Naive thymus-derived CD4-positive, alpha-beta T cell (primary cell): ENCODE measurements around the gene LZTS2. TPM values are rescaled to one million over a fixed set of nuclear protein-coding genes. Genes with fewer than 3 reads are reported as not detected.
"Not testable (repeated sequence)": the region's sequence is repeated elsewhere in the genome, so short reads cannot be mapped to it uniquely, and the experiment has no call there.

ENCODE experiments used
- ATAC-seq: fragments of 150-1000 bp; cut with Tn5 transposase; 2 replicates; pipeline ENCODE4 v1.10.0; 2021; ENCODE audit warnings: mild to moderate bottlenecking, moderate library complexity
- CTCF ChIA-PET: fragments of 350-600 bp; sonication (Branson Sonifier 250); formaldehyde crosslinking; loops from one replicate; lab custom pipeline; 2021; ENCODE audit warnings: antibody characterized with exemption; lab: Charles Lee
- POLR2A ChIA-PET: fragments of 350-600 bp; sonication (Branson Sonifier 250); formaldehyde crosslinking; loops from one replicate; lab custom pipeline; 2021; ENCODE audit warnings: antibody characterized with exemption, inconsistent platforms; lab: Charles Lee
- DNase-seq, 9 donors: peaks; one replicate each; pipeline versions ENCODE4 v3.0.0 to v3.0.0-alpha.2; 2020 to 2022; ENCODE audit warnings: mixed read lengths in 1 of 9
- H3K27ac ChIP-seq: one replicate; pipeline ENCODE4 v1.7.0; 2013; ENCODE audit warnings: mild to moderate bottlenecking, low read depth, low read length, moderate library complexity
- H3K27me3 ChIP-seq, 2 donors: one replicate each; pipeline ENCODE4 v1.7.0; 2013; ENCODE audit warnings: low read length in 2 of 2, mild to moderate bottlenecking in 2 of 2, moderate library complexity in 2 of 2; ENCODE audit not compliant: control insufficient read depth in 2 of 2, insufficient read depth in 2 of 2
- H3K36me3 ChIP-seq, 3 experiments: 1 replicate in 2 of 3; 2 replicates in 1 of 3; pipeline ENCODE4 v1.7.0; 2013; ENCODE audit warnings: low read length in 3 of 3, mild to moderate bottlenecking in 3 of 3, moderate library complexity in 1 of 3; ENCODE audit not compliant: insufficient read depth in 3 of 3, control insufficient read depth in 2 of 3
- H3K4me1 ChIP-seq, 2 donors: one replicate each; pipeline ENCODE4 v1.7.0; 2013; ENCODE audit warnings: low read length in 2 of 2, mild to moderate bottlenecking in 2 of 2, moderate library complexity in 1 of 2; ENCODE audit not compliant: control insufficient read depth in 2 of 2, insufficient read depth in 2 of 2
- H3K4me3 ChIP-seq: 2 replicates; pipeline ENCODE4 v1.7.0; 2013; ENCODE audit warnings: mild to moderate bottlenecking, low read length
- H3K9me3 ChIP-seq, 3 experiments: 1 replicate in 2 of 3; 2 replicates in 1 of 3; pipeline ENCODE4 v1.7.0; 2013; ENCODE audit warnings: low read length in 3 of 3; ENCODE audit not compliant: control insufficient read depth in 2 of 3
- H3K27ac Mint-ChIP-seq, 9 donors: one replicate each; pipeline ENCODE4 v1.8.0; 2020 to 2022; ENCODE audit warnings: mixed read lengths in 9 of 9, mild to moderate bottlenecking in 8 of 9, moderate library complexity in 5 of 9, inconsistent platforms in 2 of 9
- H3K27me3 Mint-ChIP-seq, 5 donors: one replicate each; pipeline ENCODE4 v1.8.0; 2021 to 2022; ENCODE audit warnings: mixed read lengths in 5 of 5, mild to moderate bottlenecking in 1 of 5
- H3K36me3 Mint-ChIP-seq, 5 donors: one replicate each; pipeline ENCODE4 v1.8.0; 2020 to 2022; ENCODE audit warnings: mixed read lengths in 5 of 5, mild to moderate bottlenecking in 3 of 5, inconsistent platforms in 1 of 5
- H3K4me1 Mint-ChIP-seq, 7 donors: one replicate each; pipeline ENCODE4 v1.8.0; 2020 to 2022; ENCODE audit warnings: mixed read lengths in 7 of 7, mild to moderate bottlenecking in 3 of 7, inconsistent platforms in 1 of 7
- H3K4me3 Mint-ChIP-seq, 10 donors: one replicate each; pipeline ENCODE4 v1.8.0; 2020 to 2022; ENCODE audit warnings: mild to moderate bottlenecking in 10 of 10, mixed read lengths in 10 of 10, moderate library complexity in 6 of 10, inconsistent platforms in 2 of 10
- H3K9me3 Mint-ChIP-seq, 11 donors: one replicate each; pipeline ENCODE4 v1.8.0; 2020 to 2022; ENCODE audit warnings: mixed read lengths in 11 of 11, mild to moderate bottlenecking in 4 of 11, inconsistent platforms in 1 of 11, moderate library complexity in 1 of 11
- intact Hi-C, 2 donors: fragments of 100-400 bp; cut with micrococcal nuclease; formaldehyde crosslinking; loops; one replicate each; pipeline ENCODE4 v1.15.1; 2023
- polyA plus RNA-seq, 2 donors: library from polyadenylated mRNA; unstranded; fragments of 300-500 nt; fragmentation: Illumina TruSeq; gene quantifications; one replicate each; pipeline ENCODE4 v1.2.3, GENCODE V29; 2021
- total RNA-seq, 6 experiments: library from RNA in 5 of 6; stranded (reverse) in 5 of 6; gene quantifications; 1 replicate in 5 of 6; 2 replicates in 1 of 6; pipeline ENCODE4 v1.2.3 and lab custom pipeline; 2021 to 2026

The LZTS2 gene
- total and polyA plus RNA-seq, 7 experiments from 2014 or later = 10.8 to 44.7 (median 25.5) TPM

DNA sequence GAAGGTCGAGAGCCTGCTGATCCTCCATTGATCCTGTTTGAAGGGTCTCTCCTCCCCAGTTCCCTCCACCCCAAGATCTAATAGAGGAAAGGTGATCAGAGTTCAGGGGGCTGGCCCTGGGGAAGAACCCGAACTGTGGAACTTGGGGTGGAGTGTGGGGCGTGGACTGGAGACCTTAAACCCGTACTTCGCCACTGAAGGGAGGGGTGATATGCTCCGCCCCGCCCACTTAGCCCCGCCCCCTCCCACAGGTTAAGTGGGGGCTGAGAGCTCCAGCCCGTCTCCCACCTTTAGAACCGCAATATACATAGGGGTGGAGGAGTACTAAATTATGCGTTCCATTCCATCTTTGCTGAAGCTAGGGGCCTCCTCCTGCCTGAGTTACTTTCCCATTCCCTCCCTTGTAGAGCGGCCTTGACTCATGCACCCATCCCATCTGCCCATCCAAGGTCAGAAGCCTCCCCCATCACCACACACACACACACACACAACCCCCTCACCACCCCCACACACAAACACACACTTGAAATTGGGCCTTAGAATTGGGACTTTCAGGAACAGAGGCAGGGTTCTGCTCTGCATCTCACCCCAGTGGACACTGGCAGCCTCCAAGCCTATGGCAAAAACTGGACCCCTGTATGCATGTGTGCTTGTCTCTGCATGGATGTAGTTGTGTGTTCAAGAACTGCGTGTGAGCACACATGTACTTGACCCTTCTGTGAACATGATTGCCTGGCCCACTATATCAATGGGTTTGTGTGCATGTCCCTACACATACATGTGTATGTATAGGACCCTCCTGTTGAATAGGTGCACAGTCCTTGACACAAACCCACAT lies 29.3 kb upstream of the LZTS2 start:
- ChIA-PET POLR2A (interaction anchor here (3.2 kb wide), 1 partner anchor 27 kb away, joined by 17 read pairs; no protein-coding TSS in a partner anchor), CTCF (interaction anchor here (2.1 kb wide), 1 partner anchor 41 kb away, joined by 13 read pairs; no protein-coding TSS in a partner anchor)
- peak overlapping the region in 3 of 9 donors; percentile 9 to 44 (median 24) for H3K27ac Mint-ChIP-seq
- DNase-seq (peak in 4 of 9 donors; percentile 14 to 39 (median 20)), ATAC-seq (peak; percentile 66)
- intact Hi-C loops = no loop called here
- H3K9me3 Mint-ChIP-seq = no peaks in the 10 kb centered on the region
- peak overlapping the region; percentile 43 for H3K4me3 ChIP-seq
- H3K27ac ChIP-seq = no peak overlapping the region
- H3K4me1 ChIP-seq = peaks cover 4 to 12% of the 10 kb centered on the region in 2 donors
- peaks cover 0 to 4% (median 1%) of the 10 kb centered on the region in 5 donors for H3K36me3 Mint-ChIP-seq
- peaks cover 0 to 5% (median 0%) of the 10 kb centered on the region in 5 donors for H3K27me3 Mint-ChIP-seq
- H3K9me3 ChIP-seq = no peaks in the 10 kb centered on the region
- H3K4me1 Mint-ChIP-seq = peaks cover 4 to 18% (median 14%) of the 10 kb centered on the region in 7 donors
- no peaks in the 10 kb centered on the region for H3K27me3 ChIP-seq
- H3K36me3 ChIP-seq = no peaks in the 10 kb centered on the region
- H3K4me3 Mint-ChIP-seq = peak overlapping the region; percentile 53 to 81 (median 68)

DNA sequence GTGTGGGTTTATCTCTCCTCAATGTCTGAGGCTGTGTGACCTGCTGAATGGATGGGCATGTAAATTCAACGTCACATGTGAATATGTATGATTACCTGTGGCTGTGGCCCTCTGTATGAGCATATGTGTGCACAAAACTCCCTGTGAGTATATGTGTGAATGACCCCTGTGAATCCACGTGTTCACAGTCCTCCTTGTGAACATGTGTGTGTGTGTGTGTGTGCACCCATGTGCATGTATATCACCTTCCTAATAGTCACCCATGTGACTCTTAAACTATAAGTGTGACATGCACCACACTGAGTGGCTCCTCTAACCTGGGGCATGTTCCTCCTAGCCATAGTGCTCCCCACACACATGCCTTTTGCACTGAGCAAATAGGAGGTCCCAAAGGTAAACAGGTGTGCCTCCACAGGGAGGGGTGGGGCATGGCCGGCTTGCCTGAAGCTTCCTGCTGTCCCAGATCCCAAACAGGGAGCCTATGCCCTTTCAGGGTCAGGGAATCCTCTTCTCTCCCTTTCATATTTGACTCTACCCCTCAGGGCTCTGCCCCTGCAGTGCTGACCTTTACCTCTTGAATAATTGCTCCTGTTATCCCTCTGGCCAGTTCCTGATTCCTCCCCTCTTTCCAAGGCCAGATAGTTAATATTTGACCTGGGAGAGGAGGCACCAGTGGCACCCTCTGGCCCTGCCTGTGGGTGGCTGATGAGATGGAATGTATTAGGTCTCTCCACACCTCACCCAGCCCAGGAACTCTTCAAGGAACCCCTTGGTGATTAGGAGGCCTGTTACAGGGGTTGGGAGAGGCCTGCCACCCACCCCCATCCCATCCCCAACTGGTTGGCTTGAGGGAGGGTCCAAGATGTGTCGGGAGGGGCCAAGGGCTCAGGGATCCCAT lies 28.4 kb upstream of the LZTS2 start:
- ChIA-PET CTCF (no interaction called here), POLR2A (interaction anchor here (3.2 kb wide), 1 partner anchor 26 kb away, joined by 17 read pairs; no protein-coding TSS in a partner anchor)
- intact Hi-C loops = no loop called here
- no peaks in the 10 kb centered on the region for H3K36me3 ChIP-seq
- no peak for ATAC-seq
- Mint-ChIP-seq H3K9me3 (no peaks in the 10 kb centered on the region), H3K27me3 (peaks cover 0 to 5% (median 0%) of the 10 kb centered on the region in 5 donors), H3K36me3 (peaks cover 0 to 1% (median 0%) of the 10 kb centered on the region in 5 donors), H3K27ac (peak overlapping the region in 2 of 9 donors; percentile 24 to 44), H3K4me1 (peaks cover 4 to 18% (median 14%) of the 10 kb centered on the region in 7 donors), H3K4me3 (peak overlapping the region; percentile 53 to 81 (median 68))
- no peak overlapping the region for H3K27ac ChIP-seq
- no peaks in the 10 kb centered on the region for H3K9me3 ChIP-seq
- DNase-seq = no peak
- no peaks in the 10 kb centered on the region for H3K27me3 ChIP-seq
- H3K4me3 ChIP-seq = no peak overlapping the region
- H3K4me1 ChIP-seq = peaks cover 4 to 12% of the 10 kb centered on the region in 2 donors

DNA sequence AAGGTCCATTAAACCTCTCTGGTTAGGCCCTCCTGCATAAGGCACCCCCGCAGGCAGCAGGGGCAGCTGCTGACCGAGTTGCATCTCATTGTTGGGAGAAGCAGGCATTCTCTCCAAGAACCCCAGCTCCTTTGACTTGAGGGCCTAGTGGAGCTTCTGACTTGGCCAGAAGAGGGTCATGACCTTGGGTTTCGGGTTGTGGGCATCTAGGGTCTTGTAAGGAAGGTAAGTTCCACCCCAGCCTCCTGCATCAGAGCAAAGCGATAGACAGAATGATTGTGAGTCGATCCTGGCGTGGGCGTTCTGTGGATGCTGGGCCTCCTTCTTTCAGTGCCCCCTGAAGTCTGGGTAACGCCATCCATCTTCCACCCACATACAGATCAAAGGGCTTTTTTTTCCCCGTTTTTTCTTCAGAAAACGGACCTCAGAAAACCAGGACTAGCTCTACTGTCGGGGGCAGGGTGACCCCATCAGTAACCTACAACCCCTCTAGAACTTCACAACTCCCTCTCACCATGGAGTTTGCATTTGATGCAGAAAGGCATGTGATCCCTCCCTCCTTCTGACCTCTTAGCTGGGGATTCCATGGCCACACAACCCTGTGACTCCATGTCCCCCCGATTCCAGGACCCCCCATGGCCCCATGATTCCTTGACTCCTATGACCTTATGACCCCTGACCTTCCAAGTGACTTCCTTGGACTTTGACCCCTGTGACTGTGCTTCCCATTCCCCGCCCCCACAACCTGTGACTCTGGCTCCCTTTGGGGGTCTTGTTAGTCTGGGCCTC lies 27.3 kb upstream of the LZTS2 start:
- ATAC-seq (no peak), DNase-seq (no peak)
- Mint-ChIP-seq H3K4me1 (peaks cover 4 to 18% (median 14%) of the 10 kb centered on the region in 7 donors), H3K27me3 (peaks cover 0 to 5% (median 0%) of the 10 kb centered on the region in 5 donors), H3K27ac (peak overlapping the region in 1 of 9 donors; percentile 39), H3K9me3 (no peaks in the 10 kb centered on the region), H3K4me3 (no peak overlapping the region), H3K36me3 (no peaks in the 10 kb centered on the region)
- H3K4me1 ChIP-seq = peaks cover 4 to 12% of the 10 kb centered on the region in 2 donors
- ChIA-PET POLR2A (no interaction called here), CTCF (no interaction called here)
- no peaks in the 10 kb centered on the region for H3K36me3 ChIP-seq
- intact Hi-C loops = no loop called here
- no peak overlapping the region for H3K4me3 ChIP-seq
- no peaks in the 10 kb centered on the region for H3K9me3 ChIP-seq
- no peaks in the 10 kb centered on the region for H3K27me3 ChIP-seq
- no peak overlapping the region for H3K27ac ChIP-seq

DNA sequence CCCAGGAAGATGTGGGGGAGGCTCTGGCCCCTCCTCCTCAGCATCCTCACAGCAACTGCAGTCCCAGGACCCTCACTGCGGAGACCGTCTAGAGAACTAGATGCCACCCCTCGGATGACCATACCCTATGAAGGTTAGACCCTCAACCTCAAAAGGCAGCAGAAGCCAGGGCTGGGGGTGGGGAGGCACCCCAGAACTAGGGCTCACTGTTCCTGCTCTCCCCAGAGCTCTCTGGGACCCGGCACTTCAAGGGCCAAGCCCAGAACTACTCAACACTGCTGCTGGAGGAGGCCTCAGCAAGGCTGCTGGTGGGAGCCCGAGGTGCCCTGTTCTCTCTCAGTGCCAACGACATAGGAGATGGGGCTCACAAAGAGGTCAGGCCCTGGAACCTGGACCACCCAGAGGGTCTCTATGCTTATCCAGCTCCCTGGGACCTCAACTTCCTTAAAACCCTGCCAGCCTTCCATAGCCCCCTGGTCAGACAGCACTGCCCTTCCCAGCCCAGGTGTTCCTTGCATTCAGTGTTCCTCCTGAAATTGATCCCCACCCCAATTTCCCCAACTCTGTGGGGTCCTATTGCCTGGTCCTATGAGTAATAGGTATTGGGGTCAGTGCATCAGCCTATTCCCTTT lies 26.6 kb upstream of the LZTS2 start:
- Histone ChIP-seq H3K36me3 (no peaks in the 10 kb centered on the region), H3K9me3 (no peaks in the 10 kb centered on the region), H3K4me3 (no peak overlapping the region), H3K27ac (no peak overlapping the region), H3K27me3 (no peaks in the 10 kb centered on the region), H3K4me1 (peaks cover 4 to 12% of the 10 kb centered on the region in 2 donors)
- intact Hi-C loops = no loop called here
- CTCF ChIA-PET = no interaction called here
- POLR2A ChIA-PET = interaction anchor here (0.7 kb wide), 1 partner anchor 709 kb away, joined by 3 read pairs; no protein-coding TSS in a partner anchor
- Mint-ChIP-seq H3K4me1 (peaks cover 2 to 18% (median 15%) of the 10 kb centered on the region in 7 donors), H3K27me3 (peaks cover 0 to 5% (median 0%) of the 10 kb centered on the region in 5 donors), H3K4me3 (no peak overlapping the region), H3K36me3 (no peaks in the 10 kb centered on the region), H3K27ac (peak overlapping the region in 1 of 9 donors; percentile 39), H3K9me3 (no peaks in the 10 kb centered on the region)
- no peak for ATAC-seq
- DNase-seq = no peak

DNA sequence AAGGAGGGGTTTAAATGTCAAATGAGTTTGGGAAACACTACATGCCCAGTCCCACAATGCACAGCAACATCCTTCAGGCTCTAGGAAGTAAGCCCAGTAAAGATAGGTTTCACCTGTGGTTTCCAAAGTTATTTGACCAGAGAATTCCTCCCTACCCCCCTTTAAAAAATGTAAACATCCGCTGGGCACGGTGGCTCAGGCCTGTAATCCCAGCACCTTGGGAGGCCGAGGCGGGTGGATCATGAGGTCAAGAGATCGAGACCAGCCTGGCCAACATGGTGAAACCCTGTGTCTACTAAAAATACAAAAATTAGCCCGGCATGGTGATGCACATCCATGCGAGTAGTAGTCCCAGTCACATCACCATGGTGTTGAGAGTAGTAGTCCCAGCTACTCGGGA lies 24.2 kb upstream of the LZTS2 start:
- H3K4me1 ChIP-seq, H3K27ac ChIP-seq, H3K4me3 ChIP-seq, H3K27me3 Mint-ChIP-seq, H3K4me3 Mint-ChIP-seq, H3K27ac Mint-ChIP-seq, POLR2A ChIA-PET, H3K9me3 Mint-ChIP-seq, H3K36me3 Mint-ChIP-seq, H3K4me1 Mint-ChIP-seq, DNase-seq, ATAC-seq, intact Hi-C loops, H3K27me3 ChIP-seq, H3K9me3 ChIP-seq: not testable (repeated sequence)
- CTCF ChIA-PET = interaction anchor here (0.7 to 1.0 kb wide), 2 partner anchors 23 to 30 kb away, joined by 3 read pairs; no protein-coding TSS in a partner anchor
- peaks cover 0 to 18% (median 0%) of the 10 kb centered on the region in 3 experiments for H3K36me3 ChIP-seq
